A549 (cell line): ENCODE measurements around the gene SHROOM4. TPM values are rescaled to one million over a fixed set of nuclear protein-coding genes. Genes with fewer than 3 reads are reported as not detected.

Experiments used
- ATAC-seq, 2 experiments: fragments of 200-7000 bp in 1 of 2; fragments of >200 bp in 1 of 2; cut with Nextera tagmentation in 1 of 2; cut with Tn5 transposase in 1 of 2; 3 replicates each; pipeline versions ENCODE4 v1.8.0 to v1.9.1; 2018 to 2020; ENCODE audit warnings: mild to moderate bottlenecking in 1 of 2, moderate library complexity in 1 of 2
- CTCF ChIA-PET: fragments of 300-600 bp; sonication (Branson Sonifier 250); formaldehyde crosslinking; extraction: SDS; loops from one replicate; lab custom pipeline; 2021; ENCODE audit warnings: antibody characterized with exemption, inconsistent platforms; lab: Yijun Ruan, JAX
- POLR2A ChIA-PET: fragments of 350-600 bp; formaldehyde crosslinking; extraction: SDS; loops from one replicate; lab custom pipeline; 2021; ENCODE audit warnings: antibody characterized with exemption, inconsistent platforms; lab: Yijun Ruan, JAX
- DNase-seq, 2 experiments: peaks; one replicate each; pipeline versions ENCODE4 v3.0.0 to v3.0.0-alpha.2; 2011 to 2016; ENCODE audit warnings: low read depth in 1 of 2, low spot score in 1 of 2
- FAIRE-seq: peaks from 2 replicates; lab custom pipeline; 2011; peaks lifted over from hg19 to GRCh38; lab: Jason Lieb, UNC
- H3K27ac ChIP-seq, 2 experiments: fragments of >200 bp; sonication (Bioruptor Twin); formaldehyde crosslinking; 3 replicates each; pipeline ENCODE4 v1.5.1; 2016 to 2017
- H3K4me1 ChIP-seq: fragments of >200 bp; sonication (Bioruptor Twin); formaldehyde crosslinking; 3 replicates; pipeline ENCODE4 v1.6.1; 2016
- H3K4me2 ChIP-seq: fragments of >200 bp; sonication (Bioruptor Twin); formaldehyde crosslinking; 3 replicates; pipeline ENCODE4 v1.6.1; 2016
- H3K4me3 ChIP-seq: fragments of >200 bp; sonication (Bioruptor Twin); formaldehyde crosslinking; 3 replicates; pipeline ENCODE4 v1.5.1; 2016
- H3K9me3 ChIP-seq: fragments of >200 bp; sonication (Bioruptor Twin); formaldehyde crosslinking; 3 replicates; pipeline ENCODE4 v1.6.1; 2016
- BHLHE40 ChIP-seq: IDR thresholded peaks from 2 replicates; pipeline ENCODE4 v1.6.1; 2012; ENCODE audit warnings: low read depth, low read length, inconsistent platforms
- ELK1 ChIP-seq: fragments of 150-350 bp; IDR thresholded peaks from 2 replicates; pipeline ENCODE4 v1.6.1; 2014; ENCODE audit warnings: low read depth, mild to moderate bottlenecking, low read length
- ESRRA ChIP-seq: fragments of 150-350 bp; IDR thresholded peaks from 2 replicates; pipeline ENCODE4 v1.6.1; 2014; ENCODE audit warnings: mild to moderate bottlenecking, low read length, borderline replicate concordance
- FOSB ChIP-seq: fragments of 250-450 bp; sonication (Bioruptor Pico); IDR thresholded peaks from 2 replicates; pipeline ENCODE4 v1.5.0; 2020; ENCODE audit warnings: mild to moderate bottlenecking, moderate library complexity
- FOSL2 ChIP-seq, 2 experiments: fragments of 450-650 bp in 1 of 2; fragments of >200 bp in 1 of 2; sonication (Bioruptor Twin) in 1 of 2; formaldehyde crosslinking; IDR thresholded peaks; 2 replicates each; pipeline versions ENCODE4 v1.5.0 to v1.6.1; 2016 to 2020; ENCODE audit warnings: mild to moderate bottlenecking in 1 of 2, moderate library complexity in 1 of 2
- HEYL ChIP-seq: fragments of 250-450 bp; sonication (Bioruptor Pico); IDR thresholded peaks from 2 replicates; pipeline ENCODE4 v1.8.0; 2021; ENCODE audit warnings: mild to moderate bottlenecking, moderate library complexity
- JUNB ChIP-seq: fragments of >200 bp; sonication (Bioruptor Twin); formaldehyde crosslinking; IDR thresholded peaks from 2 replicates; pipeline ENCODE4 v1.6.1; 2016
- KDM5A ChIP-seq: fragments of 200-600 bp; sonication (generic); IDR thresholded peaks from 2 replicates; pipeline ENCODE4 v1.6.1; 2016; ENCODE audit warnings: antibody characterized with exemption, mild to moderate bottlenecking
- MAZ ChIP-seq: fragments of 150-350 bp; IDR thresholded peaks from 2 replicates; pipeline ENCODE4 v1.6.1; 2014; ENCODE audit warnings: antibody characterized with exemption, low read depth, low read length, borderline replicate concordance
- NFE2L2 ChIP-seq: fragments of 150-350 bp; conservative IDR thresholded peaks from 2 replicates; pipeline ENCODE4 v1.6.1; 2014; ENCODE audit warnings: low read length
- NPAS2 ChIP-seq: fragments of 250-450 bp; sonication (Bioruptor Pico); IDR thresholded peaks from 2 replicates; pipeline ENCODE4 v1.8.0; 2022; ENCODE audit warnings: mild to moderate bottlenecking, moderate library complexity, borderline replicate concordance
- NR3C1 ChIP-seq: fragments of >200 bp; sonication (Bioruptor Twin); formaldehyde crosslinking; IDR thresholded peaks from 3 replicates; pipeline ENCODE4 v1.6.1; 2017
- PHF8 ChIP-seq: fragments of 200-600 bp; sonication (generic); IDR thresholded peaks from 2 replicates; pipeline ENCODE4 v1.6.1; 2016; ENCODE audit warnings: low read depth, mild to moderate bottlenecking, antibody characterized with exemption, moderate library complexity, borderline replicate concordance
- POLR2A ChIP-seq: IDR thresholded peaks from 2 replicates; pipeline ENCODE4 v1.6.1; 2012; ENCODE audit warnings: mild to moderate bottlenecking, low read length
- POLR2AphosphoS2 ChIP-seq: conservative IDR thresholded peaks from 2 replicates; pipeline ENCODE4 v1.6.1; 2012; ENCODE audit warnings: low read length, improper control_type of control experiment, inconsistent platforms
- RAD21 ChIP-seq, 2 experiments: fragments of >200 bp in 1 of 2; sonication (Bioruptor Twin) in 1 of 2; formaldehyde crosslinking in 1 of 2; IDR thresholded peaks in 1 of 2; conservative IDR thresholded peaks in 1 of 2; 2 replicates in 1 of 2; 3 replicates in 1 of 2; pipeline ENCODE4 v1.6.1; 2012 to 2018; ENCODE audit warnings: inconsistent platforms in 1 of 2
- RFX5 ChIP-seq: fragments of 450-650 bp; IDR thresholded peaks from 2 replicates; pipeline ENCODE4 v1.7.1; 2014; ENCODE audit warnings: antibody characterized with exemption, mild to moderate bottlenecking, moderate library complexity
- SMC3 ChIP-seq: fragments of >200 bp; sonication (Bioruptor Twin); formaldehyde crosslinking; IDR thresholded peaks from 3 replicates; pipeline ENCODE4 v1.6.1; 2018; ENCODE audit warnings: inconsistent platforms
- USF2 ChIP-seq: fragments of 450-650 bp; IDR thresholded peaks from 2 replicates; pipeline ENCODE4 v1.6.1; 2014; ENCODE audit warnings: antibody characterized with exemption
- ZC3H11A ChIP-seq: fragments of 450-650 bp; IDR thresholded peaks from 2 replicates; pipeline ENCODE4 v1.6.1; 2014; ENCODE audit warnings: antibody characterized with exemption, mild to moderate bottlenecking
- ZFP36 ChIP-seq: fragments of 450-650 bp; IDR thresholded peaks from 2 replicates; pipeline ENCODE4 v1.6.1; 2014; ENCODE audit warnings: borderline replicate concordance; ENCODE audit not compliant: partially characterized antibody
- WGBS: methylation state at CpG from one replicate; pipeline ENCODE4 v1.1.6; 2017; ENCODE audit errors: missing lambda C conversion rate; 5-methylcytosine and 5-hydroxymethylcytosine counted together
- polyA plus RNA-seq, 4 experiments: library from polyadenylated mRNA; depleted of rRNA in 3 of 4; stranded (reverse); fragments of >200 nt; fragmentation: RNase III in 1 of 4; extraction: RNeasy Plus Mini Kit Qiagen cat#74134 plus additional on column Dnase treatment in 1 of 4; gene quantifications; 2 replicates in 3 of 4; 3 replicates in 1 of 4; pipeline ENCODE4 v1.2.3, GENCODE V29; 2011 to 2017
- TF ChIP-seq, protein P1 (sequence below): fragments of 200-600 bp; sonication (generic); IDR thresholded peaks from 2 replicates; pipeline ENCODE4 v1.6.1; 2016; ENCODE audit warnings: antibody characterized with exemption, mild to moderate bottlenecking, moderate library complexity

SHROOM4 gene
- polyA plus RNA-seq, 2 of the 4 experiments (the other 2 are of a cell fraction) = not detected

- 6% methylated on average over 3 of the region's 3 CpGs for WGBS
- Histone ChIP-seq H3K27ac (no peak overlapping the region), H3K4me1 (no peaks in the 10 kb centered on the region), H3K4me2 (no peak overlapping the region), H3K4me3 (no peak overlapping the region), H3K9me3 (no peaks in the 10 kb centered on the region)
- ChIA-PET CTCF (no interaction called here), POLR2A (no interaction called here)
- no peak for FAIRE-seq
- no peak for DNase-seq
- TF ChIP-seq NR3C1 = no peak
- ATAC-seq = no peak
These were observed 46.5 kb upstream of the SHROOM4 start for GRCh38 chrX:50860518-50860917.

DNA sequence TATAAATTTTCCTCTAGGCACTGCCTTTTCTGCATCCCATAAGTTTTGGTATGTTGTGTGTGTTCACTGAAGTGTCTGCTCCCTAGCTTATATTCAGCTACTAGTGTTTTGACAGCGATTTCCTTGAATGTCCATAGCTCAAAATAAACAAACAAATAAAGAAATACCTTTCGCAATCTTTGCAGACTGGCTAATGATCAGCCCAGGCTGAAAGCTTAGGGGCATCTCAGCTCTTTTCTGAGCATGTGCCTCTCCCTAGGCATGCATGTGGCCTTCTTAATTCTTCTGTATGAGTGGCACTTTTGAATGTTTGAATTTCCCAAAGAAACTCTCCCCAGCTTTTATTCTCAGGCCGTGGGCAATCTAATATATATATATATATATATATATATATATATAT lies 44.6 kb upstream of the SHROOM4 start:
- H3K4me3 ChIP-seq = no peak overlapping the region
- no peaks in the 10 kb centered on the region for H3K9me3 ChIP-seq
- no peak overlapping the region for H3K27ac ChIP-seq
- H3K4me2 ChIP-seq = no peak overlapping the region
- POLR2A ChIA-PET = no interaction called here
- no peaks in the 10 kb centered on the region for H3K4me1 ChIP-seq
- DNase-seq (peak in 1 of 2 experiments; percentile 3), FAIRE-seq (no peak), ATAC-seq (no peak)
- TF ChIP-seq USF2 (no peak), RFX5 (no peak), NR3C1 (no peak), SMC3 (no peak), NPAS2 (CRISPR knock-in tag) (no peak)
- 8% methylated on average over 3 of the region's 3 CpGs for WGBS
- CTCF ChIA-PET = interaction anchor here (1.6 kb wide), 1 partner anchor 11 kb away, joined by 3 read pairs; no protein-coding TSS in a partner anchor

DNA sequence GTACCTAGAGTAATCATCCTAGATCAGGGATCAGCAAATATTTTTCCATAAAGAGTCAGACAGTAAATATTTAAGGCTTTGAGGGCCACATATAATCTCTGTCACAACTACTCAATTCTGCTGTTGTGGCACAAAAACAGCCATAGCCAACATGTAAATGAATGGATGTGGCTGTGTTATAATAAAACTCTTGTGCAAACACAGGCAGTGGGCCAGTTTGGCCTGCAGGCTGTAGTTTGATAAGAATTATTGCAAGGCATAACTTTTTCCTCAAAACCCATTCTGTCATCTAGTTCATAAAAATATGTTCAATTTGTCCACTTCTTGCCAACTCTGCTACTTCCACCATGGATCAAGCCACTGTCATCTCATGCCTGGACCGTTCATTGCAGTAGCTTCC lies 39.4 kb upstream of the SHROOM4 start:
- no peak overlapping the region for H3K4me3 ChIP-seq
- ChIA-PET CTCF (no interaction called here), POLR2A (no interaction called here)
- no peak for FAIRE-seq
- no peak for ATAC-seq
- H3K4me1 ChIP-seq = no peaks in the 10 kb centered on the region
- no peak for DNase-seq
- H3K27ac ChIP-seq = no peak overlapping the region
- no peaks in the 10 kb centered on the region for H3K9me3 ChIP-seq
- TF ChIP-seq ZC3H11A (no peak), FOSL2 (IDR thresholded peaks at IDR 0.05) (no peak), FOSL2 (CRISPR knock-in tag; IDR thresholded peaks at IDR 0.05) (no peak), ESRRA (no peak), FOSB (CRISPR knock-in tag) (no peak), RAD21 (conservative IDR thresholded peaks at IDR 0.05 in 1 of 2, IDR thresholded peaks at IDR 0.05 in 1 of 2) (no peak), NFE2L2 (no peak), KDM5A (no peak), NR3C1 (no peak), PHF8 (no peak), SMC3 (no peak), MAZ (no peak), ELK1 (no peak), JUNB (no peak), HEYL (no peak), POLR2AphosphoS2 (no peak), POLR2A (no peak), BHLHE40 (no peak), ZFP36 (no peak), NPAS2 (CRISPR knock-in tag) (no peak)
- TF ChIP-seq, protein P1, sequence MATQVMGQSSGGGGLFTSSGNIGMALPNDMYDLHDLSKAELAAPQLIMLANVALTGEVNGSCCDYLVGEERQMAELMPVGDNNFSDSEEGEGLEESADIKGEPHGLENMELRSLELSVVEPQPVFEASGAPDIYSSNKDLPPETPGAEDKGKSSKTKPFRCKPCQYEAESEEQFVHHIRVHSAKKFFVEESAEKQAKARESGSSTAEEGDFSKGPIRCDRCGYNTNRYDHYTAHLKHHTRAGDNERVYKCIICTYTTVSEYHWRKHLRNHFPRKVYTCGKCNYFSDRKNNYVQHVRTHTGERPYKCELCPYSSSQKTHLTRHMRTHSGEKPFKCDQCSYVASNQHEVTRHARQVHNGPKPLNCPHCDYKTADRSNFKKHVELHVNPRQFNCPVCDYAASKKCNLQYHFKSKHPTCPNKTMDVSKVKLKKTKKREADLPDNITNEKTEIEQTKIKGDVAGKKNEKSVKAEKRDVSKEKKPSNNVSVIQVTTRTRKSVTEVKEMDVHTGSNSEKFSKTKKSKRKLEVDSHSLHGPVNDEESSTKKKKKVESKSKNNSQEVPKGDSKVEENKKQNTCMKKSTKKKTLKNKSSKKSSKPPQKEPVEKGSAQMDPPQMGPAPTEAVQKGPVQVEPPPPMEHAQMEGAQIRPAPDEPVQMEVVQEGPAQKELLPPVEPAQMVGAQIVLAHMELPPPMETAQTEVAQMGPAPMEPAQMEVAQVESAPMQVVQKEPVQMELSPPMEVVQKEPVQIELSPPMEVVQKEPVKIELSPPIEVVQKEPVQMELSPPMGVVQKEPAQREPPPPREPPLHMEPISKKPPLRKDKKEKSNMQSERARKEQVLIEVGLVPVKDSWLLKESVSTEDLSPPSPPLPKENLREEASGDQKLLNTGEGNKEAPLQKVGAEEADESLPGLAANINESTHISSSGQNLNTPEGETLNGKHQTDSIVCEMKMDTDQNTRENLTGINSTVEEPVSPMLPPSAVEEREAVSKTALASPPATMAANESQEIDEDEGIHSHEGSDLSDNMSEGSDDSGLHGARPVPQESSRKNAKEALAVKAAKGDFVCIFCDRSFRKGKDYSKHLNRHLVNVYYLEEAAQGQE = no peak
- no peak overlapping the region for H3K4me2 ChIP-seq
- 23% methylated on average over 1 of the region's 1 CpG for WGBS
